WTC11 (cell line): ENCODE results near the gene MR1. TPM values are rescaled to one million over a fixed set of nuclear protein-coding genes. Genes with fewer than 3 reads are reported as not detected.

Experiments
- ATAC-seq: fragments of 200-7000 bp; cut with Tn5 transposase; 2 replicates; pipeline ENCODE4 v1.10.0; 2021; ENCODE audit warnings: mild to moderate bottlenecking, moderate library complexity
- CTCF ChIA-PET: fragments of 300-600 bp; sonication (Branson Sonifier 250); formaldehyde crosslinking; loops from one replicate; lab custom pipeline; 2021; ENCODE audit warnings: antibody characterized with exemption; lab: Charles Lee
- POLR2A ChIA-PET: fragments of 350-600 bp; sonication (Branson Sonifier 250); formaldehyde crosslinking; loops from one replicate; lab custom pipeline; 2021; ENCODE audit warnings: antibody characterized with exemption; lab: Charles Lee
- DNase-seq: peaks from one replicate; pipeline ENCODE4 v3.0.0; 2021; ENCODE audit warnings: low spot score
- H3K27ac Mint-ChIP-seq: 2 replicates; pipeline ENCODE4 v1.8.0; 2021; ENCODE audit warnings: mixed read lengths
- H3K27me3 Mint-ChIP-seq: 2 replicates; pipeline ENCODE4 v1.8.0; 2021; ENCODE audit warnings: low read depth, mild to moderate bottlenecking, moderate library complexity, mixed read lengths
- H3K36me3 Mint-ChIP-seq: 2 replicates; pipeline ENCODE4 v1.8.0; 2021; ENCODE audit warnings: mixed read lengths
- H3K4me1 Mint-ChIP-seq: 2 replicates; pipeline ENCODE4 v1.8.0; 2022; ENCODE audit warnings: mixed read lengths
- H3K4me3 Mint-ChIP-seq: 2 replicates; pipeline ENCODE4 v1.8.0; 2021; ENCODE audit warnings: mild to moderate bottlenecking, moderate library complexity, mixed read lengths
- H3K9me3 Mint-ChIP-seq: 2 replicates; pipeline ENCODE4 v1.8.0; 2021; ENCODE audit warnings: mixed read lengths
- AR ChIP-seq: fragments of 250-450 bp; sonication (Bioruptor Pico); IDR thresholded peaks from 2 replicates; pipeline ENCODE4 v1.9.0; 2021; ENCODE audit warnings: mild to moderate bottlenecking
- ELF4 ChIP-seq: sonication (generic); formaldehyde crosslinking; IDR thresholded peaks from 2 replicates; pipeline ENCODE4 v1.8.1; 2022; ENCODE audit warnings: low read depth, mild to moderate bottlenecking, moderate library complexity, missing genetic modification reagents
- GRHL2 ChIP-seq: fragments of 250-450 bp; sonication (Bioruptor Pico); IDR thresholded peaks from 2 replicates; pipeline ENCODE4 v1.8.0; 2022; ENCODE audit warnings: mild to moderate bottlenecking, moderate library complexity; ENCODE audit not compliant: insufficient replicate concordance, severe bottlenecking
- IRF1 ChIP-seq: sonication (generic); formaldehyde crosslinking; IDR thresholded peaks from 2 replicates; pipeline ENCODE4 v1.8.0; 2023; ENCODE audit warnings: missing genetic modification reagents
- IRF2 ChIP-seq: sonication (generic); formaldehyde crosslinking; IDR thresholded peaks from 2 replicates; pipeline ENCODE4 v1.8.0; 2022; ENCODE audit warnings: low read depth, missing genetic modification reagents, borderline replicate concordance
- PRDM15 ChIP-seq: sonication (generic); formaldehyde crosslinking; IDR thresholded peaks from 2 replicates; pipeline ENCODE4 v1.8.0; 2022; ENCODE audit warnings: missing genetic modification reagents
- TEAD1 ChIP-seq: sonication (generic); formaldehyde crosslinking; IDR thresholded peaks from 2 replicates; pipeline ENCODE4 v1.8.0; 2022; ENCODE audit warnings: mild to moderate bottlenecking, missing genetic modification reagents
- USF2 ChIP-seq: sonication (generic); formaldehyde crosslinking; IDR thresholded peaks from 2 replicates; pipeline ENCODE4 v1.8.1; 2023; ENCODE audit warnings: mild to moderate bottlenecking, missing genetic modification reagents, moderate library complexity
- ZBTB21 ChIP-seq: sonication (generic); formaldehyde crosslinking; IDR thresholded peaks from 2 replicates; pipeline ENCODE4 v1.8.1; 2023; ENCODE audit warnings: mild to moderate bottlenecking, missing genetic modification reagents, borderline replicate concordance
- ZNF138 ChIP-seq: sonication (generic); formaldehyde crosslinking; conservative IDR thresholded peaks from 2 replicates; pipeline ENCODE4 v1.8.1; 2022; ENCODE audit warnings: mild to moderate bottlenecking, moderate library complexity, missing genetic modification reagents
- ZNF317 ChIP-seq: sonication (generic); formaldehyde crosslinking; IDR thresholded peaks from 2 replicates; pipeline ENCODE4 v1.8.1; 2023; ENCODE audit warnings: low read depth, mild to moderate bottlenecking, moderate library complexity, missing genetic modification reagents, borderline replicate concordance
- ZNF532 ChIP-seq: fragments of 250-450 bp; sonication (Bioruptor Pico); IDR thresholded peaks from 2 replicates; pipeline ENCODE4 v1.9.0; 2021; ENCODE audit warnings: mild to moderate bottlenecking, borderline replicate concordance
- total RNA-seq: library from RNA; stranded (reverse); gene quantifications from 3 replicates; pipeline ENCODE4 v1.2.3, GENCODE V29; 2021

The MR1 gene
- total RNA-seq, 1 experiment from 2014 or later = 0.28 TPM

- DNase-seq (no peak), ATAC-seq (no peak)
- CTCF ChIA-PET = interaction anchor here (1.3 kb wide), 1 partner anchor 9 kb away, joined by 3 read pairs; no protein-coding TSS in a partner anchor
- Mint-ChIP-seq H3K4me1 (peaks cover 77% of the 10 kb centered on the region), H3K9me3 (no peaks in the 10 kb centered on the region), H3K27ac (no peak overlapping the region), H3K4me3 (no peak overlapping the region), H3K36me3 (no peaks in the 10 kb centered on the region), H3K27me3 (peaks cover 62% of the 10 kb centered on the region)
- TF ChIP-seq PRDM15 (CRISPR knock-in tag) (no peak), AR (CRISPR knock-in tag) (no peak), IRF2 (CRISPR knock-in tag) (no peak), ZNF138 (no peak), ZBTB21 (CRISPR knock-in tag) (no peak), ZNF317 (CRISPR knock-in tag) (no peak), USF2 (no peak), GRHL2 (CRISPR knock-in tag) (no peak), ELF4 (CRISPR knock-in tag) (no peak), TEAD1 (no peak), ZNF532 (CRISPR knock-in tag) (no peak), IRF1 (CRISPR knock-in tag) (no peak)
- POLR2A ChIA-PET = no interaction called here
Measured at GRCh38 chr1:181108304-181108867, 74.6 kb downstream of the MR1 start.
